Gastroesophageal sphincter (tissue), 4 donors: Measurements from ENCODE around the gene IRAK1BP1. TPM values are rescaled to one million over a fixed set of nuclear protein-coding genes. Genes with fewer than 3 reads are reported as not detected.
"Not testable (repeated sequence)": the region's sequence is repeated elsewhere in the genome, so short reads cannot be mapped to it uniquely, and the experiment has no call there.

Experiments
- ATAC-seq: fragments of 150-250 bp; one replicate; pipeline ENCODE4 v1.9.1; 2016; ENCODE audit warnings: mild to moderate bottlenecking, moderate library complexity
- H3K27ac ChIP-seq, 4 donors: fragments of 200-600 bp; sonication (generic) in 3 of 4; 1 replicate in 3 of 4; 2 replicates in 1 of 4; pipeline ENCODE4 v1.5.1; 2016 to 2019
- H3K27me3 ChIP-seq: fragments of 200-600 bp; sonication (generic); one replicate; pipeline ENCODE4 v1.5.1; 2019
- H3K36me3 ChIP-seq, 2 donors: fragments of 200-600 bp; sonication (generic); one replicate each; pipeline ENCODE4 v1.5.1; 2019; ENCODE audit warnings: control low read depth in 1 of 2
- H3K4me1 ChIP-seq, 3 donors: fragments of 200-600 bp; sonication (generic); 1 replicate in 2 of 3; 2 replicates in 1 of 3; pipeline ENCODE4 v1.5.1; 2016 to 2019; ENCODE audit warnings: control low read depth in 2 of 3
- H3K4me3 ChIP-seq, 2 donors: fragments of 200-600 bp; sonication (generic); one replicate each; pipeline ENCODE4 v1.5.1; 2019; ENCODE audit warnings: mild to moderate bottlenecking in 1 of 2, moderate library complexity in 1 of 2
- H3K9me3 ChIP-seq, 3 donors: fragments of 200-600 bp; sonication (generic); one replicate each; pipeline ENCODE4 v1.5.1; 2017 to 2019; ENCODE audit warnings: control low read depth in 2 of 3
- EP300 ChIP-seq: sonication (generic); formaldehyde crosslinking; IDR thresholded peaks from one replicate; pipeline ENCODE4 v1.6.1; 2017; ENCODE audit warnings: antibody characterized with exemption, mild to moderate bottlenecking
- POLR2A ChIP-seq, 2 donors: fragments of 450-650 bp; IDR thresholded peaks; one replicate each; pipeline ENCODE4 v1.6.1; 2017; ENCODE audit warnings: antibody characterized with exemption in 2 of 2, mild to moderate bottlenecking in 2 of 2, moderate library complexity in 1 of 2
- POLR2AphosphoS5 ChIP-seq: sonication (generic); formaldehyde crosslinking; IDR thresholded peaks from one replicate; pipeline ENCODE4 v1.6.1; 2017; ENCODE audit warnings: antibody characterized with exemption
- WGBS, 2 donors: methylation state at CpG; one replicate each; pipeline ENCODE4 v1.1.5; 2018; ENCODE audit warnings: low coverage in 1 of 2; 5-methylcytosine and 5-hydroxymethylcytosine counted together
- total RNA-seq, 4 donors: library from RNA; depleted of rRNA; stranded (reverse); fragments of >200 nt; gene quantifications; one replicate each; pipeline ENCODE4 v1.1.0, GENCODE V29; 2016
- TF ChIP-seq, protein P1 (sequence below), 4 experiments: fragments of 200-600 bp in 2 of 4; fragments of 450-650 bp in 2 of 4; sonication (generic) in 1 of 4; IDR thresholded peaks; one replicate each; pipeline ENCODE4 v1.5.1; 2017 to 2019; ENCODE audit warnings: antibody characterized with exemption in 4 of 4, mild to moderate bottlenecking in 2 of 4, moderate library complexity in 2 of 4

The IRAK1BP1 gene
- total RNA-seq, 4 donors from 2014 or later: 3.1 to 6.1 (median 5.3) TPM

DNA sequence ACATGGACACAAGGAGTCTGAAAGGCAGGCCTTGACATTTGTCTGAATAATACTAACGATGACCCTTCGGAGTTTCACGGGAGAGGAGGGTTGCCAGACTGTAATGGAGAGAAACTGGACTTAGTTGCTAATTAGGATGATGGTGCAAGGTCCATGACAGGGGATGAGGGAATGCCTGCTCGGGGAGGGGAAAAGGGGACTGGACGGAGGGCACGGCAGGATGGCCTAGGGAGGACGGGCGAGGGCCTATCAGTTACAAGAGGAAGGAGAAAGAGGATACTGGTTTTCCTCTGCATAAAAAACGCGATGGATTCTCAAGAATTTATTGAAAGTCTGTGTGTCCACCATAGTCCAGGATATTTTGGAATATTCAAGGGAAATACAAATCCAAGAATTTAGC, 42.7 kb downstream of the IRAK1BP1 start:
- H3K27me3 ChIP-seq: no peaks in the 10 kb centered on the region
- TF ChIP-seq, protein P1, sequence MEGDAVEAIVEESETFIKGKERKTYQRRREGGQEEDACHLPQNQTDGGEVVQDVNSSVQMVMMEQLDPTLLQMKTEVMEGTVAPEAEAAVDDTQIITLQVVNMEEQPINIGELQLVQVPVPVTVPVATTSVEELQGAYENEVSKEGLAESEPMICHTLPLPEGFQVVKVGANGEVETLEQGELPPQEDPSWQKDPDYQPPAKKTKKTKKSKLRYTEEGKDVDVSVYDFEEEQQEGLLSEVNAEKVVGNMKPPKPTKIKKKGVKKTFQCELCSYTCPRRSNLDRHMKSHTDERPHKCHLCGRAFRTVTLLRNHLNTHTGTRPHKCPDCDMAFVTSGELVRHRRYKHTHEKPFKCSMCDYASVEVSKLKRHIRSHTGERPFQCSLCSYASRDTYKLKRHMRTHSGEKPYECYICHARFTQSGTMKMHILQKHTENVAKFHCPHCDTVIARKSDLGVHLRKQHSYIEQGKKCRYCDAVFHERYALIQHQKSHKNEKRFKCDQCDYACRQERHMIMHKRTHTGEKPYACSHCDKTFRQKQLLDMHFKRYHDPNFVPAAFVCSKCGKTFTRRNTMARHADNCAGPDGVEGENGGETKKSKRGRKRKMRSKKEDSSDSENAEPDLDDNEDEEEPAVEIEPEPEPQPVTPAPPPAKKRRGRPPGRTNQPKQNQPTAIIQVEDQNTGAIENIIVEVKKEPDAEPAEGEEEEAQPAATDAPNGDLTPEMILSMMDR (IDR thresholded peaks at IDR 0.05): no peak
- TF ChIP-seq EP300 (no peak), POLR2AphosphoS5 (no peak), POLR2A (IDR thresholded peaks at IDR 0.05) (no peak)
- H3K27ac ChIP-seq: no peak overlapping the region
- no peaks in the 10 kb centered on the region for H3K36me3 ChIP-seq
- peaks cover 0 to 14% (median 0%) of the 10 kb centered on the region in 3 donors for H3K4me1 ChIP-seq
- H3K4me3 ChIP-seq: peak overlapping the region in 1 of 2 donors; percentile 54
- 82 to 87% methylated on average over 7 to 10 of the region's 10 CpGs for WGBS, 2 donors
- ATAC-seq: no peak
- no peaks in the 10 kb centered on the region for H3K9me3 ChIP-seq

DNA sequence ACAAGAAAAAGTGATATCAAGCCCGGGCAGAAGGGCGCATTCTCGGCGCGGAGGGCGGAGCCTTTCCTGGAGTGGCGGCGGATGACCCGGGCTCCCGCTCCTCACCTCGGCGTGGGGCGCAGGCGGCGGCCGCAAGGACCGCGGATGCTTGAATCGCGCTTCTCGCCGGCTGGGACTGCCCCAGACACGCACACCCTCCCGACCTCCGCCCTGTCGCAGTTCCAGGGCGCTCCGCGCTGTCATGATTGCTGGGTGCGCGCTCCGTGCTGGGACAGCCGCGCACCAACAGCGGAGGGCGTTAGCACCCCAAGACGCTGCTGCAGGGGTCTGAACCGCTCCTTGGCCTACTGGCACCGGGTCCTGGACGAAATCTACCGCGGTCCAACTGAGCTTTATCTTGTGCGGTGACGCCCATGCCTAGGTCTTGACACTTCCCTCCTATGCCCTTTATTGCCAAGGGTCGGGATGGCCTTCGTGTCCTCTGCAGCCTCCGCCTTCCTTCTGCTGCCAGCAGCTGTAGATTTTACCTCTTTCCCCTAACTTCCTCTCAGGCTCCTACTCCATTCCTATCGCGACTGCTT, 43.3 kb downstream of the IRAK1BP1 start:
- H3K36me3 ChIP-seq: no peaks in the 10 kb centered on the region
- peaks cover 0 to 14% (median 0%) of the 10 kb centered on the region in 3 donors for H3K4me1 ChIP-seq
- peak overlapping the region in 1 of 2 donors; percentile 54 for H3K4me3 ChIP-seq
- 21 to 24% methylated on average over 5 to 9 of the region's 49 CpGs for WGBS, 2 donors
- H3K9me3 ChIP-seq: no peaks in the 10 kb centered on the region
- ATAC-seq: no peak
- H3K27ac ChIP-seq: no peak overlapping the region
- no peaks in the 10 kb centered on the region for H3K27me3 ChIP-seq
- TF ChIP-seq POLR2AphosphoS5: no peak
- no peak for TF ChIP-seq EP300
- TF ChIP-seq, protein P1 (IDR thresholded peaks at IDR 0.05): no peak
- TF ChIP-seq POLR2A (IDR thresholded peaks at IDR 0.05): no peak

DNA sequence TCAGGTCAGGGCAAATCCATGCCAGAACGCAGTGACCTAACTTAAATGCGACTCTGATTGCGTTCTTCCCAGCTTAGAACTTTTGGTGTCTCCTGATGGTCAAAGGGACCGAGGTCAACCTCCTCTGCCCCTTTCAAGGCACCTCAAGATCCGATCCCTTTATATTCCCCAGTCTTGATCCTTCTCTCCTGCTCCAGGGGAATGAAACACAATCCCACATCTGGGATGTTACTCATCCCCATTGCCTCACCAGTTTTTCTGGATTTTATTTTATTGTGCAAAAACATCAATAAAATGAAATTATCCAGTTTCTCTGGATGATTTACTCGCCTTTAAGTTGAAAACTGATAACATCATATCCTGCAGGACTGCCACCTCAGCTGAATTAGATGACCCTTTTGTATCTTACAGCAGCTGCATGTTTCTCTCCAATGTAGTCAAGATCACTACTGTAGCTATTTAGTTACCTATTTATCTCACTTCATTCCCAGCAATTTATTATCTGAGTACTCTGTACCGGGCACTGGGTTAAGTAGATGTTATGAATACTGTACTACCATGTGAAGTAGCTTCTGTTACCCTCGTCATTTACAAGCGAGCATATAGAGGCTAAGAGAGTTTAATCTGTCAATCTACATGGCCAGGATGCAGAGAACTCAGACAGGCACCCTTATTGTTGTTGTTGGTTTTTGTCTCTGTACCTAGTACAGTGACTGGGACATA, 44.0 kb downstream of the IRAK1BP1 start:
- 64 to 76% methylated on average over 8 to 9 of the region's 9 CpGs for WGBS, 2 donors
- peak overlapping the region in 1 of 2 donors; percentile 54 for H3K4me3 ChIP-seq
- H3K4me1 ChIP-seq: peaks cover 0 to 14% (median 0%) of the 10 kb centered on the region in 3 donors
- no peaks in the 10 kb centered on the region for H3K36me3 ChIP-seq
- no peak for ATAC-seq
- TF ChIP-seq EP300 (no peak), POLR2A (IDR thresholded peaks at IDR 0.05) (no peak), POLR2AphosphoS5 (no peak)
- TF ChIP-seq, protein P1 (IDR thresholded peaks at IDR 0.05): no peak
- no peaks in the 10 kb centered on the region for H3K27me3 ChIP-seq
- no peak overlapping the region for H3K27ac ChIP-seq
- no peaks in the 10 kb centered on the region for H3K9me3 ChIP-seq

DNA sequence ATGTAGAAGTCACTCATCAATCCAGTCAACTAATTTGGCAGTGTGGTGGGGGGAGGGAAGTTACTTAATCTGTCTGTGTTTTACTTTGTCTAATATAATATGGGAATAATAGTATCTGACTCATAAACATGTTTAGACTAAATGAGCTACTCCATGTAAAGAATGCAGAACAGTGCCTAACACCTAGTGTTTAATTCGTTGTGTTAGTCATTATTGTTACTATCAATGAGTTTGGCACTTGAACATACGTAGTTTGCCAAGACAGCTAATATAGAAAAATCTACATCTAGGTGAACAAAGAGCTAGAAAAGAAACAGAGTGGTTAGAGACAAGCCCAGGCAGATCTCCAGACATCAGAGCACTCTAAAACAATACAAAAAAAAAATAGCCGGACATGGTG, 49.1 kb downstream of the IRAK1BP1 start:
- Histone ChIP-seq H3K4me3 (no peak overlapping the region), H3K27ac (no peak overlapping the region), H3K36me3 (no peaks in the 10 kb centered on the region), H3K27me3 (no peaks in the 10 kb centered on the region), H3K4me1 (no peaks in the 10 kb centered on the region), H3K9me3 (peaks cover 0 to 7% (median 0%) of the 10 kb centered on the region in 3 donors)
- ATAC-seq: no peak
- 83 to 86% methylated on average over 3 of the region's 3 CpGs for WGBS, 2 donors
- TF ChIP-seq EP300 (no peak), POLR2AphosphoS5 (no peak), POLR2A (IDR thresholded peaks at IDR 0.05) (no peak)
- TF ChIP-seq, protein P1 (IDR thresholded peaks at IDR 0.05): no peak

DNA sequence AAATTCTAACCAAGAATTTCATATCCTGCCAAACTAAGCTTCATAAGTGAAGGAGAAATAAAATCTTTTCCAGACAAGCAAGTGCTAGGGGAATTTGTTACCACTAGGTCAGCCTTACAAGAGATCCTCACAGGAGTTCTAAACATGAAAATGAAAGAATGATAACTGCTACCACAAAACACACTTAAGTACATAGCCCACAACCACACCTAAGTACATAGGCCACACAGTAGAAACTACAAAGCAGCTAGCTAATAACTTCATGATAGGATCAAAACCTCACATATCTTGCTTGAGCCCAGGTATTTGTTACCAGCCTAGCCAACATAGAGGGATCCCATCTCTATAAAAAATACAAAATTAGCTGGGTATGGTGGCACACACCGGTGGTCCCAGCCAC, 50.4 kb downstream of the IRAK1BP1 start:
- H3K9me3 ChIP-seq: peaks cover 0 to 9% (median 0%) of the 10 kb centered on the region in 3 donors
- H3K4me3 ChIP-seq: no peak overlapping the region
- no peaks in the 10 kb centered on the region for H3K36me3 ChIP-seq
- ATAC-seq: no peak
- 93 to 100% methylated on average over 1 of the region's 1 CpG for WGBS, 2 donors
- no peaks in the 10 kb centered on the region for H3K27me3 ChIP-seq
- H3K27ac ChIP-seq: no peak overlapping the region
- TF ChIP-seq POLR2AphosphoS5: no peak
- no peak for TF ChIP-seq EP300
- TF ChIP-seq POLR2A (IDR thresholded peaks at IDR 0.05): no peak
- TF ChIP-seq, protein P1 (IDR thresholded peaks at IDR 0.05): no peak
- H3K4me1 ChIP-seq: no peaks in the 10 kb centered on the region

DNA sequence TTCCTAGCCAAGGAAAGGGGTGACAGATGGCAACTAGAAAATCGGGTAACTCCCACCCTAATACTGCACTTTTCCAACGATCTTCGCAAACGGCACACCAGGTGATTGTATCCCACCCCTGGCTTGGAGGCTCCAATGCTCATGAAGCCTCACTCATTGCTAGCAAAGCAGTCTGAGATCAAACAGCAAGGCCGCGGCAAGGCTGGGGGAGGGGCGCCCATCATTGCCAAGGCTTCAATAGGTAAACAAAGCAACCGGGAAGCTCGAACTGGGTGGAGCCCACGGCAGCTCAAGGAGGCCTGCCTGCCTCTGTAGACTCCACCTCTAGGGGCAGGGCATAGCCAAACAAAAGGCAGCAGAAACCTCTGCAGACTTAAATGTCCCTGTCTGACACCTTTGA, 53.8 kb downstream of the IRAK1BP1 start:
- not testable (repeated sequence) for H3K27ac ChIP-seq, H3K36me3 ChIP-seq, H3K4me3 ChIP-seq, H3K4me1 ChIP-seq, ATAC-seq, H3K27me3 ChIP-seq
- peaks cover 0 to 13% (median 0%) of the 10 kb centered on the region in 3 donors for H3K9me3 ChIP-seq
- 79% methylated on average over 5 of the region's 10 CpGs; no CpG with 5 or more reads in 1 of the 2 donors for WGBS, 2 donors
